NT2/D1 (cell line): Measurements from ENCODE around the gene HOXB4.
A peak's percentile ranks its signal among the peaks of the same experiment; 100 is the strongest.

Experiments used
- DNase-seq: peaks from one replicate; pipeline ENCODE4 v3.0.0-alpha.2; 2011; ENCODE audit warnings: low read depth, low spot score
- H3K27me3 ChIP-seq: 2 replicates; pipeline ENCODE4 v1.6.0; 2011; ENCODE audit warnings: mild to moderate bottlenecking; ENCODE audit not compliant: insufficient read length, insufficient read depth
- H3K36me3 ChIP-seq: 2 replicates; pipeline ENCODE4 v1.6.1; 2011; ENCODE audit warnings: mild to moderate bottlenecking, low read length, mixed read lengths; ENCODE audit not compliant: insufficient read depth, insufficient read length
- H3K4me1 ChIP-seq: 2 replicates; pipeline ENCODE4 v1.5.1; 2011; ENCODE audit not compliant: insufficient read depth, insufficient read length
- H3K4me3 ChIP-seq: 2 replicates; pipeline ENCODE4 v1.5.1; 2011; ENCODE audit warnings: low read depth; ENCODE audit not compliant: insufficient read length
- H3K9ac ChIP-seq: 2 replicates; pipeline ENCODE4 v1.6.0; 2011; ENCODE audit warnings: low read depth; ENCODE audit not compliant: insufficient read length
- H3K9me3 ChIP-seq: 2 replicates; pipeline ENCODE4 v1.5.1; 2011; ENCODE audit warnings: mild to moderate bottlenecking, low read length; ENCODE audit not compliant: insufficient read depth
- SUZ12 ChIP-seq: IDR thresholded peaks from 2 replicates; pipeline ENCODE4 v1.6.1; 2011; ENCODE audit not compliant: insufficient read length, insufficient read depth; ENCODE audit errors: extremely low read depth
- YY1 ChIP-seq: IDR thresholded peaks from 2 replicates; pipeline ENCODE4 v1.6.1; 2011; ENCODE audit not compliant: insufficient read length, insufficient read depth
- ZNF274 ChIP-seq: IDR thresholded peaks from 2 replicates; pipeline ENCODE4 v1.6.1; 2011; ENCODE audit warnings: mild to moderate bottlenecking, low read depth, low read length

HOXB4 gene

DNA sequence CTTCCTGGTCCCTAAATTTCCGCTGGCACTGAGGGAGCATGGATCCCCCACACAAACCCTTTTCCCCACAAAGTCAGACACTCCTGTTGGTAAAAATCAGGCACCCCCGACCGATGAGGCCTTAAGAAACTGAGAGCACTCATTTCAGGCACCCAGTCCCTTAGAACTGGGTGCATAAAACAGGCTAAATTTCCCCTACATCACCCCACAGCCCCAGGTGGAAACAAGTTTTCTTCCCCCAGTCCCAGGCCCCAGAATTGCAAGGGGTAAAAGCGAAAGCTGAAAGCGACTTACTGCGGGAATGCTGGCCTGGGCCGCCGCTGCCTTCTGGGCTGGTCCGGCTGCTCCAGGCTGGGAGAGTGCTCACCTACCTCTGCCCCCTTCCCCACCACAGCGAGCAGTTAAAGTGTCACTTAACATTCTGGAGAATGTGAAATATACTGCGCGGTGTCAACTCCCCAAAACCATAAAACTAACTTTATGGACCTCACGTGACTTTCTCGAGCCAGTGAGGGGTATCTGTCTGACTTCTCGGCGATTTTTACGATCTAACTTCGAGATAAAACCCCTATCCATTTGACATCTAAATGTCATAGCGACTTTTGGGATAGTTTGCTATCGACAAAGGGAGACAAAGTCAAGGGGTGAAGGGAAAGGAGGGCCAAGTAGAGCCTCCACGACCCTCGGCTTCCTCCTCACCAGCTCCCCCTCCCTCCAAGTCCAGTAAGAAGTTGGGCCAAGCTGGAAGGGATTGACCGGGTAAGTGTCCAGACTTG is 11.9 kb upstream of the HOXB4 start, which contains the start of gene HOXB3:
TSS of gene HOXB3 (minus strand) at position 411 of the 776 bp plus-strand sequence. CDS start 37,767 bp downstream, outside the sequence.
- TF ChIP-seq YY1 (no peak), SUZ12 (no peak), ZNF274 (no peak)
- peaks cover 100% of the 10 kb centered on the region for H3K27me3 ChIP-seq
- H3K4me3 ChIP-seq, result no peak within 1 kb of the TSS
- no peak for DNase-seq
- peaks cover 11% of the 10 kb centered on the region for H3K4me1 ChIP-seq
- H3K9ac ChIP-seq, result no peak within 1 kb of the TSS
- H3K9me3 ChIP-seq, result no peaks in the 10 kb centered on the region
- H3K36me3 ChIP-seq, result no peaks in the 10 kb centered on the region

DNA sequence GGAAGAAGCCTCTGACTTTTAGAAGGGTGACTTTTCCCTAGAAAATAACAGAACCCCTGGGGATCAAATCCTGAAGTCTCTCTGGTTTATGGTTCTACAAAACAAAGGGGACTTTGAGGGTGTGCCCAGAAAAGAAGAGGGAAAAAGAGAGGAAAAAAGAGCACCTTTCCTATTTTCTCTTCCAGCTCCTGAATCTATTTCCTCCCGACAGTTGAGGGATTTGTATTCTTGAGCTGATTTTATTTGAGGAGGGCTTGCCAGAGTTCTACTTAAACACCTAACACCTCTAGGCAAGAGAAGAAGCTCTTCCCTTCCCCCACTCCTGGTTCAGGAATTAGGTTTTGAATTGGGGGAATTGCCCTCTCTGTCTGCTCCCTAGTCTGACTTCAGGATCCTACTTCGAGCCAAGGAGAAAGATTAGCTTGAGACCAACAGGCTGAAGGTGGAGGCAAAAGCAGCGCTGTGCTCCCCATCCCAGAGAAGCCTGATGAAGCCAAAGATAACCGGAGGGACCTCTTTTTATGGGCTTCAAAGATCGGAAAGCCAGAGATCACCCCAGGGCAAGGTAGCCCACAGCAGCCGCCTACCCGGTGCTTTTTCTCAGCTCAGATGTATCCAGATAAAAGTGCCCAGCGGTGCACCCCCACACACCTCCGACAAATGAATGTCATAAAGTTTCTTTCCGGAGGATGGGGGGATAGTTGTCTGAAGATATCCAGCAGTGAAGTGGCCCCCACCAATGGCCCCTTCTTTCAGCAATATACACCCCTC is 11.1 kb upstream of the HOXB4 start:
- H3K27me3 ChIP-seq, result peaks cover 100% of the 10 kb centered on the region
- no peak for DNase-seq
- no peak overlapping the region for H3K9ac ChIP-seq
- H3K4me1 ChIP-seq, result peaks cover 5% of the 10 kb centered on the region
- TF ChIP-seq SUZ12 (peak; percentile 18), YY1 (no peak)
- H3K4me3 ChIP-seq, result no peak overlapping the region
- H3K9me3 ChIP-seq, result no peaks in the 10 kb centered on the region
- H3K36me3 ChIP-seq, result no peaks in the 10 kb centered on the region

GRCh38 chr17:48588528-48588927 is 10.4 kb upstream of the HOXB4 start:
- no peak for DNase-seq
- no peak for TF ChIP-seq ZNF274
- TF ChIP-seq YY1, result no peak
- TF ChIP-seq SUZ12, result no peak
- no peak overlapping the region for H3K4me3 ChIP-seq
- H3K27me3 ChIP-seq, result peaks cover 100% of the 10 kb centered on the region
- H3K9me3 ChIP-seq, result no peaks in the 10 kb centered on the region
- H3K36me3 ChIP-seq, result no peaks in the 10 kb centered on the region
- no peak overlapping the region for H3K9ac ChIP-seq
- peaks cover 2% of the 10 kb centered on the region for H3K4me1 ChIP-seq

DNA sequence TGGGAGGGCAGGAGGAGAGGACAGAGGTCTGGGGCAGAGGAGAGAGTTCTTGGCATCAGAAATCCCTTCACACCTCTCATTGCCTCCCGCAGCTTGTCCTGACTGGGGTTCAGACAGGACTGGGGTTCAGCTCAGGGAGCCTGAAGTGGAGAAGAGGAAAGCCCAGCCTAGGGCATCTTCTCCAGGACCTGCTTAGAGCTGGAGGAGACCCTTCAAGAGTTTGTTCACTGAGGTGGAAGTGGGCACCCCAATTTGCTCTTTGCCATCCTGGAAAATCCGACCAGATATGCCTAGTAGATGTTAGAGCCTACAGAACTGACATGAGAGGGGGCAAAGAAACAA is 9.9 kb upstream of the HOXB4 start:
- no peaks in the 10 kb centered on the region for H3K36me3 ChIP-seq
- TF ChIP-seq ZNF274 (no peak), SUZ12 (peak; percentile 36), YY1 (no peak)
- peaks cover 100% of the 10 kb centered on the region for H3K27me3 ChIP-seq
- peaks cover 2% of the 10 kb centered on the region for H3K4me1 ChIP-seq
- no peak overlapping the region for H3K4me3 ChIP-seq
- no peak for DNase-seq
- no peak overlapping the region for H3K9ac ChIP-seq
- no peaks in the 10 kb centered on the region for H3K9me3 ChIP-seq

- TF ChIP-seq ZNF274 (no peak), SUZ12 (no peak), YY1 (no peak)
- Histone ChIP-seq H3K9ac (no peak overlapping the region), H3K4me3 (no peak overlapping the region), H3K9me3 (no peaks in the 10 kb centered on the region), H3K36me3 (no peaks in the 10 kb centered on the region), H3K4me1 (peaks cover 2% of the 10 kb centered on the region), H3K27me3 (peaks cover 100% of the 10 kb centered on the region)
- no peak for DNase-seq
Observed at GRCh38 chr17:48587276-48588073, 9.3 kb upstream of the HOXB4 start.

DNA sequence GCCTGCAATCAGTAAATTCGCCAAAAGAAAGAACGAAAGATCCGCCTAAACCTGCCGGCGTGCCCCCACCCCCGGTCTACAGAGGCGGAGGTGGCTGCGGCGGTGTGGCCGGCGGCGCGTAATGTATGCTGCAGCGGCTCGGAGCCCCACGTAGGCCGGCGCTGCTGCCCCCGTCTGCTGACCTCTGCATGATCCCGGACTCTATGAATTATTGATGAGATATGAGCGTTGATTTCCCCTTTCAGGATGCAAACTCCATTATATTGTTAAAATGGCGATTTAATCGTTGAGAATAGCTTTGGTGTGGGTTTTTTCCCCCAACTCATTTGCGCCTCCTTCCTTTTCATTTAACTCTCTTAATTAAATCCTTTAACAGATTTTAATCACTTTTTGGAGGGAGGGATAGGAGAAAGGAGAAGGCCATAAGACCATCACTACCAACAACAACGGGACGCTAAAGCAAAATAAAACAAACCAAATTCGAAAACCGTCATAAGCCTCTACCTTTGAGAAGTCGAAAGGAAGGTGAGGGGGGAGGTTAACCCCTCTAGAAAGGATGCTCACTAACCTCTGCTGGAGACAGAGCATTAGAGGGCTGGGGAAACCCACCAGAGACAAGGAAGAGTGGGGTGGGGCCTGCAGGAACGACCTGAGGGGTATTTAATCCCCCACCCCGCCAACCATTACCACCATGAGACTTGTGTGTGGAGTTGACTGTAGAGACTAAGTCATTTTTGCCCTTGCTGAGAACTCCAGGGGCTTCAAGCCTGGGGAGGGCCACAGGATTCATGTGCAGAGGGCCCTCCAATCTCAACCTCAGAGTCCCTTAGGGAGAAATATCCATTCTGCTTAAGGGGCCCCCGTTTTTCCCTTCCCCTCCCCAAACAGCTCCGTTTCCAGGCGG is 8.5 kb upstream of the HOXB4 start:
- Histone ChIP-seq H3K27me3 (peaks cover 100% of the 10 kb centered on the region), H3K9ac (no peak overlapping the region), H3K36me3 (no peaks in the 10 kb centered on the region), H3K4me3 (no peak overlapping the region), H3K9me3 (no peaks in the 10 kb centered on the region), H3K4me1 (peaks cover 4% of the 10 kb centered on the region)
- DNase-seq, result no peak
- TF ChIP-seq SUZ12, result peak; percentile 95
- no peak for TF ChIP-seq ZNF274
- no peak for TF ChIP-seq YY1
